Measurements from ENCODE around the gene ZNF418. TPM values are rescaled to one million over a fixed set of nuclear protein-coding genes. Genes with fewer than 3 reads are reported as not detected.

The ZNF418 gene
- total and polyA plus RNA-seq, 2 donors (not counting 1 experiment from before 2014, with no cell fraction given) = 10.3 to 35.8 TPM

- Histone ChIP-seq H3K79me2 (ENCODE audit: control insufficient read depth, insufficient read depth, low read length) (no peaks in the 10 kb centered on the region), H3K4me3 (ENCODE audit: control extremely low read depth in 1 of 5, extremely low read depth in 1 of 5, insufficient read depth in 1 of 5, low read depth in 2 of 5, low read length in 4 of 5) (peak overlapping the region in 1 of 5 experiments; percentile 2), H4K20me1 (ENCODE audit: control insufficient read depth, insufficient read depth, low read length, poor library complexity, severe bottlenecking) (no peaks in the 10 kb centered on the region), H3K27me3 (replicated peaks in 1 of 4; ENCODE audit: control extremely low read depth in 1 of 4, control insufficient read depth in 3 of 4, insufficient read depth in 4 of 4, low read length in 3 of 4) (no peaks in the 10 kb centered on the region), H2AFZ (ENCODE audit: insufficient read depth, low read depth, low read length, poor library complexity, severe bottlenecking) (no peak overlapping the region), H3K27ac (ENCODE audit: low read length in 2 of 2) (no peak overlapping the region), H3K4me2 (replicated peaks; ENCODE audit: low read depth, low read length, poor library complexity, severe bottlenecking) (no peak overlapping the region), H3K4me1 (ENCODE audit: control insufficient read depth in 2 of 2, insufficient read depth in 2 of 2, low read length in 2 of 2) (no peaks in the 10 kb centered on the region), H3K9ac (ENCODE audit: low read length) (no peak overlapping the region), H3K9me3 (ENCODE audit: control extremely low read depth in 1 of 3, control insufficient read depth in 2 of 3, insufficient read depth in 1 of 3, low read length in 2 of 3) (peaks cover 31 to 95% (median 58%) of the 10 kb centered on the region in 3 donors), H3K36me3 (replicated peaks in 1 of 2; ENCODE audit: control extremely low read depth in 1 of 2, control insufficient read depth in 1 of 2, extremely low read depth in 1 of 2, insufficient read depth in 2 of 2, low read length in 1 of 2) (peaks cover 10 to 49% of the 10 kb centered on the region in 2 experiments)
- ChIA-PET CTCF (no interaction called here), POLR2A (no interaction called here)
- H3K27ac Mint-ChIP-seq = no peak overlapping the region
- WGBS (ENCODE audit: insufficient coverage) = 100% methylated on average over 1 of the region's 3 CpGs
- no peak for DNase-seq
- intact Hi-C loops (cut with micrococcal nuclease) = no loop called here
- no peak overlapping the region for H3K4me3 Mint-ChIP-seq
- no peak for ATAC-seq (ENCODE audit: low read depth)
- no peak for TF ChIP-seq CTCF (IDR thresholded peaks at IDR 0.05)
- no peak for TF ChIP-seq EZH2 (IDR thresholded peaks at IDR 0.05; ENCODE audit: borderline replicate concordance, insufficient read depth, low read depth, low read length, poor library complexity, severe bottlenecking)
- H3K4me1 Mint-ChIP-seq = no peaks in the 10 kb centered on the region
- H3K9me3 Mint-ChIP-seq (ENCODE audit: insufficient read depth) = peaks cover 34% of the 10 kb centered on the region
- no peaks in the 10 kb centered on the region for H3K27me3 Mint-ChIP-seq
These were observed 43.5 kb upstream of the ZNF418 start for GRCh38 chr19:57978586-57979289.

GRCh38 chr19:57974434-57974833 is 39.2 kb upstream of the ZNF418 start, which contains the start of gene C19orf18:
C19orf18 (minus strand) TSS chr19:57974534; CDS start chr19:57974432, 102 bp downstream.
- TF ChIP-seq CTCF (IDR thresholded peaks at IDR 0.05) (no peak), EZH2 (IDR thresholded peaks at IDR 0.05; ENCODE audit: borderline replicate concordance, insufficient read depth, low read depth, low read length, poor library complexity, severe bottlenecking) (no peak)
- no peak within 1 kb of the TSS for H3K27ac ChIP-seq (ENCODE audit: low read length in 2 of 2)
- H3K27me3 ChIP-seq (replicated peaks in 1 of 4; ENCODE audit: control extremely low read depth in 1 of 4, control insufficient read depth in 3 of 4, insufficient read depth in 4 of 4, low read length in 3 of 4) = no peaks in the 10 kb centered on the region
- H2AFZ ChIP-seq (ENCODE audit: insufficient read depth, low read depth, low read length, poor library complexity, severe bottlenecking) = no peak within 1 kb of the TSS
- ATAC-seq (ENCODE audit: low read depth) = no peak
- no peak within 1 kb of the TSS for H3K4me3 ChIP-seq (ENCODE audit: control extremely low read depth in 1 of 5, extremely low read depth in 1 of 5, insufficient read depth in 1 of 5, low read depth in 2 of 5, low read length in 4 of 5)
- no peak for DNase-seq
- H3K4me2 ChIP-seq (replicated peaks; ENCODE audit: low read depth, low read length, poor library complexity, severe bottlenecking) = no peak within 1 kb of the TSS
- no peak within 1 kb of the TSS for H3K27ac Mint-ChIP-seq
- ChIA-PET POLR2A (no interaction called here), CTCF (no interaction called here)
- no peaks in the 10 kb centered on the region for H3K4me1 Mint-ChIP-seq
- H3K79me2 ChIP-seq (ENCODE audit: control insufficient read depth, insufficient read depth, low read length) = no peaks in the 10 kb centered on the region
- H3K4me1 ChIP-seq (ENCODE audit: control insufficient read depth in 2 of 2, insufficient read depth in 2 of 2, low read length in 2 of 2) = no peaks in the 10 kb centered on the region
- H3K27me3 Mint-ChIP-seq = no peaks in the 10 kb centered on the region
- H3K4me3 Mint-ChIP-seq = no peak within 1 kb of the TSS
- H3K9me3 Mint-ChIP-seq (ENCODE audit: insufficient read depth) = peaks cover 28% of the 10 kb centered on the region
- intact Hi-C loops (cut with micrococcal nuclease) = no loop called here
- H3K36me3 ChIP-seq (replicated peaks in 1 of 2; ENCODE audit: control extremely low read depth in 1 of 2, control insufficient read depth in 1 of 2, extremely low read depth in 1 of 2, insufficient read depth in 2 of 2, low read length in 1 of 2) = peaks cover 0 to 11% of the 10 kb centered on the region in 2 experiments
- peaks cover 18 to 82% (median 70%) of the 10 kb centered on the region in 3 donors for H3K9me3 ChIP-seq (ENCODE audit: control extremely low read depth in 1 of 3, control insufficient read depth in 2 of 3, insufficient read depth in 1 of 3, low read length in 2 of 3)
- H3K9ac ChIP-seq (ENCODE audit: low read length) = no peak within 1 kb of the TSS
- 100% methylated on average over 3 of the region's 4 CpGs for WGBS (ENCODE audit: insufficient coverage)
- H4K20me1 ChIP-seq (ENCODE audit: control insufficient read depth, insufficient read depth, low read length, poor library complexity, severe bottlenecking) = no peaks in the 10 kb centered on the region
